GM23338 (cell line): ENCODE measurements around the gene DRGX. TPM values are rescaled to one million over a fixed set of nuclear protein-coding genes. Genes with fewer than 3 reads are reported as not detected.

Experiments
- ATAC-seq: fragments of 200-7000 bp; cut with Tn5 transposase; 3 replicates; pipeline ENCODE4 v1.9.1; 2020
- DNase-seq: peaks from one replicate; pipeline ENCODE4 v3.0.0-alpha.2; 2015; ENCODE audit warnings: low spot score
- H2AFZ ChIP-seq: fragments of 200-600 bp; sonication (generic); 2 replicates; pipeline ENCODE4 v1.8.0; 2016; ENCODE audit warnings: antibody characterized with exemption, mild to moderate bottlenecking, moderate library complexity
- H3F3A ChIP-seq: fragments of 200-600 bp; sonication (generic); replicated peaks from 2 replicates; pipeline ENCODE4 v1.8.0; 2017; ENCODE audit warnings: antibody characterized with exemption, mixed run types, low read depth
- H3K27ac ChIP-seq: fragments of 200-600 bp; sonication (generic); 2 replicates; pipeline ENCODE4 v1.6.1; 2016; ENCODE audit warnings: low read depth
- H3K27me3 ChIP-seq: fragments of 200-600 bp; sonication (generic); 2 replicates; pipeline ENCODE4 v1.8.0; 2016; ENCODE audit warnings: mild to moderate bottlenecking, mixed run types, moderate library complexity; ENCODE audit not compliant: insufficient read depth
- H3K36me3 ChIP-seq: fragments of 200-600 bp; sonication (generic); 2 replicates; pipeline ENCODE4 v1.8.0; 2016; ENCODE audit warnings: mild to moderate bottlenecking; ENCODE audit not compliant: insufficient read depth
- H3K4me1 ChIP-seq: fragments of 200-600 bp; sonication (generic); 2 replicates; pipeline ENCODE4 v1.8.0; 2016; ENCODE audit warnings: mild to moderate bottlenecking, moderate library complexity; ENCODE audit not compliant: insufficient read depth
- H3K4me2 ChIP-seq: fragments of 200-600 bp; sonication (generic); 2 replicates; pipeline ENCODE4 v1.7.1; 2017; ENCODE audit warnings: mixed run types
- H3K4me3 ChIP-seq: fragments of 200-600 bp; sonication (generic); 2 replicates; pipeline ENCODE4 v1.6.1; 2016; ENCODE audit warnings: mixed run types
- H3K79me2 ChIP-seq: fragments of 200-600 bp; sonication (generic); replicated peaks from 2 replicates; pipeline ENCODE4 v1.8.0; 2017; ENCODE audit warnings: mild to moderate bottlenecking; ENCODE audit not compliant: insufficient read depth
- H3K9me2 ChIP-seq: fragments of 200-600 bp; sonication (generic); 2 replicates; pipeline ENCODE4 v1.8.0; 2017; ENCODE audit not compliant: insufficient read depth
- H4K20me1 ChIP-seq: fragments of 200-600 bp; sonication (generic); replicated peaks from 2 replicates; pipeline ENCODE4 v1.8.0; 2017; ENCODE audit warnings: mild to moderate bottlenecking; ENCODE audit not compliant: insufficient read depth
- H3K27ac Mint-ChIP-seq: 2 replicates; pipeline ENCODE4 v1.8.0; 2020; ENCODE audit warnings: inconsistent platforms, mild to moderate bottlenecking, moderate library complexity, mixed read lengths
- H3K27me3 Mint-ChIP-seq: 3 replicates; pipeline ENCODE4 v1.8.0; 2022; ENCODE audit warnings: low read depth, mild to moderate bottlenecking, moderate library complexity, mixed read lengths, inconsistent platforms; ENCODE audit not compliant: insufficient read depth, poor library complexity
- H3K36me3 Mint-ChIP-seq: 3 replicates; pipeline ENCODE4 v1.8.0; 2021; ENCODE audit warnings: low read depth, mild to moderate bottlenecking, inconsistent platforms, moderate library complexity, mixed read lengths
- H3K4me1 Mint-ChIP-seq: 3 replicates; pipeline ENCODE4 v1.8.0; 2020; ENCODE audit warnings: mild to moderate bottlenecking, inconsistent platforms, mixed read lengths
- H3K4me3 Mint-ChIP-seq: 3 replicates; pipeline ENCODE4 v1.8.0; 2021; ENCODE audit warnings: moderate library complexity, mild to moderate bottlenecking, inconsistent platforms, mixed read lengths
- H3K9me3 Mint-ChIP-seq: 3 replicates; pipeline ENCODE4 v1.8.0; 2020; ENCODE audit warnings: moderate library complexity, mild to moderate bottlenecking, inconsistent platforms, mixed read lengths
- CTCF ChIP-seq, 2 experiments: fragments of 200-600 bp in 1 of 2; sonication (generic) in 1 of 2; conservative IDR thresholded peaks; 2 replicates each; pipeline versions ENCODE4 v1.5.1 to v1.6.1; 2016 to 2017; ENCODE audit warnings: antibody characterized with exemption in 2 of 2, low read depth in 2 of 2, mild to moderate bottlenecking in 2 of 2, moderate library complexity in 1 of 2
- ETS1 ChIP-seq: IDR thresholded peaks from 2 replicates; pipeline ENCODE4 v1.6.1; 2016; ENCODE audit warnings: antibody characterized with exemption
- EZH2 ChIP-seq: fragments of 200-600 bp; sonication (generic); IDR thresholded peaks from one replicate; pipeline ENCODE4 v1.8.0; 2017; ENCODE audit warnings: antibody characterized with exemption, mild to moderate bottlenecking, low read depth; ENCODE audit not compliant: unreplicated experiment
- EZH2phosphoT487 ChIP-seq: fragments of 200-600 bp; sonication (generic); IDR thresholded peaks from one replicate; pipeline ENCODE4 v1.8.1; 2018; ENCODE audit warnings: antibody characterized with exemption; ENCODE audit not compliant: unreplicated experiment
- JUNB ChIP-seq: IDR thresholded peaks from one replicate; pipeline ENCODE4 v1.6.1; 2016; ENCODE audit warnings: antibody characterized with exemption; ENCODE audit not compliant: unreplicated experiment
- NANOG ChIP-seq: IDR thresholded peaks from 2 replicates; pipeline ENCODE4 v1.6.1; 2016; ENCODE audit warnings: antibody characterized with exemption, borderline replicate concordance
- REST ChIP-seq: IDR thresholded peaks from one replicate; pipeline ENCODE4 v1.6.1; 2018; ENCODE audit warnings: antibody characterized with exemption; ENCODE audit not compliant: unreplicated experiment
- STAT1 ChIP-seq: IDR thresholded peaks from one replicate; pipeline ENCODE4 v1.6.1; 2016; ENCODE audit warnings: antibody characterized with exemption; ENCODE audit not compliant: unreplicated experiment
- ZNF331 ChIP-seq: fragments of 250-450 bp; sonication (Bioruptor Pico); IDR thresholded peaks from 2 replicates; pipeline ENCODE4 v1.5.0; 2020; ENCODE audit warnings: low read depth, mild to moderate bottlenecking, moderate library complexity
- ZNF462 ChIP-seq: fragments of 250-450 bp; sonication (Bioruptor Pico); IDR thresholded peaks from 2 replicates; pipeline ENCODE4 v1.5.0; 2020; ENCODE audit warnings: mild to moderate bottlenecking, moderate library complexity
- polyA plus RNA-seq: library from polyadenylated mRNA; unstranded; fragments of >200 nt; fragmentation: Nextera tagmentation; extraction: Ambion mirVana; gene quantifications from 2 replicates; pipeline ENCODE4 v1.2.1, GENCODE V29; 2016
- total RNA-seq: library from RNA; depleted of rRNA; stranded (reverse); fragments of >200 nt; shearing (Covaris generic); gene quantifications from 2 replicates; pipeline ENCODE4 v1.2.3, GENCODE V29; 2014

The DRGX gene
- total and polyA plus RNA-seq, 2 experiments from 2014 or later, result not detected

- Histone ChIP-seq H3K4me3 (no peak overlapping the region), H3K79me2 (no peaks in the 10 kb centered on the region), H3K4me2 (no peak overlapping the region), H3F3A (no peaks in the 10 kb centered on the region), H3K27me3 (no peaks in the 10 kb centered on the region), H2AFZ (no peak overlapping the region), H3K27ac (no peak overlapping the region), H3K4me1 (no peaks in the 10 kb centered on the region), H3K9me2 (0 out of 2 replicates have a peak, but pooled peaks cover 3% of the 10 kb centered on the region), H4K20me1 (no peaks in the 10 kb centered on the region), H3K36me3 (no peaks in the 10 kb centered on the region)
- Mint-ChIP-seq H3K9me3 (no peaks in the 10 kb centered on the region), H3K27me3 (peaks cover 7% of the 10 kb centered on the region), H3K27ac (no peak overlapping the region), H3K4me3 (no peak overlapping the region), H3K36me3 (no peaks in the 10 kb centered on the region), H3K4me1 (no peaks in the 10 kb centered on the region; the same call in 1 of the 3 replicates)
- DNase-seq (no peak), ATAC-seq (no peak)
- TF ChIP-seq ETS1, result no peak
- no peak for TF ChIP-seq ZNF462
- no peak for TF ChIP-seq REST
- TF ChIP-seq CTCF (conservative IDR thresholded peaks at IDR 0.05; ENCODE audit: low read depth in 2 of 2), result no peak
- TF ChIP-seq JUNB, result no peak
- no peak for TF ChIP-seq EZH2
- TF ChIP-seq STAT1, result no peak
- TF ChIP-seq NANOG, result no peak
- TF ChIP-seq ZNF331 (CRISPR knock-in tag), result no peak
- TF ChIP-seq EZH2phosphoT487, result no peak
Observed at GRCh38 chr10:49370326-49371100, 25.4 kb downstream of the DRGX start.
